GM18907 (cell line): Measurements from ENCODE around the gene CDNF.

Source experiments
- ATAC-seq: cut with Tn5 transposase; IDR thresholded peaks from one replicate; pipeline ENCODE4 v1.9.1; 2021; ENCODE audit warnings: mild to moderate bottlenecking, moderate library complexity; ENCODE audit not compliant: unreplicated experiment

The CDNF gene

GRCh38 chr10:14801723-14802122, 36.1 kb downstream of the CDNF start:
- ATAC-seq = no peak

- ATAC-seq = no peak
Observed at GRCh38 chr10:14800397-14800796, 37.4 kb downstream of the CDNF start.

GRCh38 chr10:14798636-14799035, 39.2 kb downstream of the CDNF start:
- no peak for ATAC-seq

- no peak for ATAC-seq
Observed at GRCh38 chr10:14787938-14788337, 49.9 kb downstream of the CDNF start.

GRCh38 chr10:14784459-14785055, 53.3 kb downstream of the CDNF start:
- ATAC-seq = no peak

GRCh38 chr10:14782691-14783363, 55.0 kb downstream of the CDNF start:
- ATAC-seq = no peak

- ATAC-seq = no peak
Observed at GRCh38 chr10:14781763-14782162, 56.1 kb downstream of the CDNF start.

GRCh38 chr10:14779001-14779651, 58.7 kb downstream of the CDNF start:
- ATAC-seq = no peak

- no peak for ATAC-seq
Observed at GRCh38 chr10:14776546-14776945, 61.3 kb downstream of the CDNF start.

- ATAC-seq = no peak
Observed at GRCh38 chr10:14775656-14776055, 62.2 kb downstream of the CDNF start.

- ATAC-seq = no peak
Observed at GRCh38 chr10:14774797-14775196, 63.0 kb downstream of the CDNF start, which contains the start of gene FAM107B. Gene FAM107B (minus strand): TSS chr10:14774897. CDS start chr10:14774663, 234 bp downstream.

GRCh38 chr10:14774214-14774580, 63.6 kb downstream of the CDNF start:
- no peak for ATAC-seq

GRCh38 chr10:14773551-14774213, 64.2 kb downstream of the CDNF start:
- no peak for ATAC-seq

GRCh38 chr10:14772399-14772798, 65.4 kb downstream of the CDNF start:
- ATAC-seq = no peak

- ATAC-seq = no peak
Observed at GRCh38 chr10:14770927-14771326, 66.9 kb downstream of the CDNF start.
